Measurements from ENCODE around the gene TAF10.
A peak's percentile ranks its signal among the peaks of the same experiment; 100 is the strongest.

Gene TAF10

DNA sequence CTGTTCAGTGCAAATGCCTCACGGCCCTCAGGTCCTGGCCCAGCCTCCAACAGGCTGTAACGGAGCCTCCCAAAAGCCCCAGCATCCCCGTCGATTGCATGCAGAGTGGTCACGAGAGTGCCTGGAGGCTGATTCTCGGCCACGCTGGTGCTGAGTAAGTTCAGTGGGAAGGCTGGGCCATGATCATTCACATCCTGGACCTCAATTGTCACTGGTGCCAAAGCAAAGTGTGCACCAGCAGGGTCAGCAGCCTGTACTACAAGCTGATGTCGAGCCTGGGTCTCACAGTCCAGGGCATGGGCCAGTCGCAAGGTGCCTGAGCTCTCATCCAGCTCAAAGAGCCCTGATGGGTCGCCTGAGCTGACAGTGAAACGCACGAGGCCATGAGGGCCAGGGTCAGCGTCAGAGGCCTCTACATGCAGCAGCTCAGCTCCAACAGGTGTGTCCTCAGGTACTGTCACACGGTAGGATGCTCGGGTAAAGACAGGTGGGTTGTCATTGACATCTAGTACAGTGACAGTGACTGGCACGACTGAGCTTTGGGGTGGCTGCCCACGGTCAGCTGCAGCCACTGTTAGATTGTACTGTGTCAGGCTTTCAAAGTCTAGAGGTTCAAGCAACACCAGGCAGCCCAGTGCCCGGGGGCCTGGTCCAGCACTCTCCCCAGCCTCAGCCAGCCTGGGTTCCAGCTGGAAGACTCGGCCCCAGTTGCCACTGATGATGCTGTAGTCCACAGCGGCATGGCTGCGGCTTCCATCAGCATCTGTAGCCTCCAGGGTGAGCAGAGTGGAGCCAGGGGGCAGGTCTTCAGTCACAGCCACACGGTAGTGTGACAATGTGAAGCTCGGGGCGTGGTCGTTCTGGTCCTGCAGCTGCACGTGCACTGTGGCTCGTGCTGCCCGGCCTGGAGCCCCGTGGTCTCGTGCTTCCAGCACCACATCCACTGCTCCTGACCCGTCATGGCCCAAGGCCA, 11.7 kb upstream of the TAF10 start:
- no peak for DNase-seq (ENCODE audit: low spot score)

DNA sequence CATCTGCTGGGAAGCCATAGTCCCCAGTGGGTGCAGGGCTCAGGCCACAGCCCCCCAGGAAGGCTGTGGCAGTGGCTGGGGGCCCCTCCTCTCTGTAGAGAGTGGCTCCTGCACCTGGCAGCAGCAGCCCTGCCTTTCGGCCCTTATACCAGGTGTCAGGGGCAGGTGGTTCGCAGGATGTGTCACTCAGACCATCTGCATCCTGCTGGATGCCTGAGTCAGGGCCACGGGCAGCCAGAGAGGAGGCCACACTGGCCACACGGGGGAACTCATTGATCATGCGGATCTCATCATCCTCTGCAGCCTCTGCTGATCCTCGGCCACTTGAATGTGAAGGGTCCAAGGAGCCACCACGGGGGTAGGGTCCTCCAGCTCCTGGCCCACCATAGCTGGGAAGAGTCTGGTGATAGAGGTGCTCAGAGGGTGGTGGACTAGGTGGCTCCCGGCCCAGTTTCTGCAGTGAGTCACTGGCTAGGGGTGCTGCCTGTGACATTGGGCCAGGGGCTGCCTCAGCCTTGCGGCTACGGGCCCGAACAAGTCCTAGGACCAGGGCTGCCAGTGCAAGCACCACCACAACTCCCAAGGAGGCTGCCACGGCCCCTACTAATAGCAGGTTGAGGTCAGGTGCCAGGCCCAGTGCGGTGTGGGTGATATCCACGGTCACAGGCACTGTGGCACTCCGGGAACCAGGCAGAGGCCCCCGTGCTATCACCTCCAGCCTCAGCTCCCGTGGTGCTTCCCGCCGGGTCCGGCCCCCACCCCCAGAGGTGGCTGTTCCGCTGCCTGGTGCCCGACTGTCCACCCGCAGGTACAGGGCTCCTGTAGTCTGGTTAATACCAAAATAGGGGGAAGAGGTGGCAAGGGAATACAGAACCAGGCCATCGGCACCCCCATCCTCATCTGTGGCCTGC, 10.5 kb upstream of the TAF10 start:
- no peak for DNase-seq (ENCODE audit: low spot score)

- no peak for DNase-seq (ENCODE audit: low spot score)
Measured at GRCh38 chr11:6621711-6622211, 9.7 kb upstream of the TAF10 start.

DNA sequence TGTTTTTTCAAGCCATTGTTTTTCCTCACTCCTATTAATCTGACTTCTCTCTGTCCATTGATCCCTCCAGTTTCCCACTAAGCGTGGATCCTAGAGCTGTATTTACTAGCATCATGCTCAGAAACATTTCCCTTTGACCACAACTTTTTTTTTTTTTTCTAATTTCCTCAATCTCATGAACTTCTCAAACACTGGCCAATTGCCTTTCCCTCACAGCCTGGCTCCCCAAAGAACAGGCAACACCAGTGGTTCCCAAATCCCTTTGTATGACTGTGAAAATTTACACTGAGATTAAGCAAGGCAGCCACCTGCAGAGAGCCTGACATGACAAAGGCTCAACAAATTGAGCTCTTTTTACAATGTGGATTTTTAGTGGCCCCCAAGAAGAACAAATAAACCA, 8.6 kb upstream of the TAF10 start:
- DNase-seq (ENCODE audit: low spot score), result no peak

GRCh38 chr11:6619004-6619745, 7.2 kb upstream of the TAF10 start, which contains the start of gene TPP1:
TSS of gene TPP1 (minus strand) at chr11:6619422. CDS start at chr11:6619400, 22 bp downstream.
- peak; percentile 99 for DNase-seq (ENCODE audit: low spot score)

DNA sequence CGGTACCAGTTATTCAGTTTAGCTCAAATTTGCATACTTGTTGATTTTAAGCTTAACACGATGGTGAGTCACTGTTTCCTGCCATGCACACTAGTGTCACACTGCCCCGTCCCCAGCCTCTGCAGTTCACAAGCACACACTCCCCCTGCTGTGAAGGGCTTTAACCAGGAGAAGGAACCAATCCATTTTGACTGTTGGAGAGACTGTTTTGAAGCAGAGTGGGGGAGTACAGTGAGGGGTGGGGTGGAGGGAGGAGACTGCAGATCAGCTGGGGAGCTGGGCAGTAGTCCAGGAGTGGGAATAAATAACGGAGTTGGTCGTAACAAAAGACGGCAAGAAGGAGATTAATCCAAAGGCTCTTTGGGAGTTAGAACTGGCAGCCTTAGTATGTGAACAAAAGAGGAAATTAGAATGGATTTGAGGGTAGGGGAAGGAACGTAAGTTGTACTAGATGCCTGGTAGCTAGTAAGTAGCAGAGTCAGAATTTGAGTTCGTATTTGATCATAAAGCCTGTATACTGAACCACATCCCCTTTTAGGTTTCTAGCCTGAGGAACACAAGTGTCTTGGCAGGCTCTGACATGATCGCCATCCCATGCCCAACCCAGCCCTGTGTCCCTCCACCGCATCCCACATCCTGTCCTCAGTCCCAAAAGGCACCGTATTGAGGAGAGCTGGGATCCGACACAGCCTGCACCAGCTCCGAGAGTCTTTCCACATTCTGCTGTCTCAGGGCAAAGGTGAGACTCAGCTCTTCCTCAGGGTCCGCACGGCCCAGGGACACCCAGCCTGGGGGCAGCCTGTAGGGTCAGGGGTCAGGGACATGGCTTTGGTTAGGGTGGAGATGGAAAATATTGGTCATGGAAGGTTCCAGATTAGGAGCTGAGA, 6.3 kb upstream of the TAF10 start:
- peak; percentile 76 for DNase-seq (ENCODE audit: low spot score)

DNA sequence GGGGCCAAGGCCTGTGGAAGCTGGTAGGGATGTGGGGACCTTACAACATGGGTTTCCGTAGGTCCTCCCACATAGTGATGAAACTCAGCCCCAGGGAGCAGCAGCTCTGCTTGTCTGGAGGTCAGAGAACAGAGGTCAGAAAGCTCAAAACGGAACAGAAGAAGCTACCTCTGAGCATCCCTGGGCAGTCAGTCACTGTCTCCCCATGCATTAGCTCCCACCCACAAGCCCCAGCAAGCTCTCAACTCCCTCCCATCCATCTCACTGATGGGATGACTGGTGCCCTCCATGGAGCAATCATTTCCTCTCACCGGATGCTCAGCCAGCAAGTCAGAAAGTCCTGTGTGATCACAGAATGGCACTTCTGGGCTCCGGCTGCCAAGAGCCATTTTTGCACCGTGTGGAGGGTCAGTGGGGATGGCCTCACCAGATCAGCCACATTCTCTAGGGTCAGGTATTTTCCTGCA, 5.3 kb upstream of the TAF10 start:
- DNase-seq (ENCODE audit: low spot score), result no peak

GRCh38 chr11:6616596-6617250, 4.7 kb upstream of the TAF10 start:
- no peak for DNase-seq (ENCODE audit: low spot score)

- no peak for DNase-seq (ENCODE audit: low spot score)
Measured at GRCh38 chr11:6615882-6616585, 4.0 kb upstream of the TAF10 start.

- no peak for DNase-seq (ENCODE audit: low spot score)
Measured at GRCh38 chr11:6615046-6615445, 3.0 kb upstream of the TAF10 start.

DNA sequence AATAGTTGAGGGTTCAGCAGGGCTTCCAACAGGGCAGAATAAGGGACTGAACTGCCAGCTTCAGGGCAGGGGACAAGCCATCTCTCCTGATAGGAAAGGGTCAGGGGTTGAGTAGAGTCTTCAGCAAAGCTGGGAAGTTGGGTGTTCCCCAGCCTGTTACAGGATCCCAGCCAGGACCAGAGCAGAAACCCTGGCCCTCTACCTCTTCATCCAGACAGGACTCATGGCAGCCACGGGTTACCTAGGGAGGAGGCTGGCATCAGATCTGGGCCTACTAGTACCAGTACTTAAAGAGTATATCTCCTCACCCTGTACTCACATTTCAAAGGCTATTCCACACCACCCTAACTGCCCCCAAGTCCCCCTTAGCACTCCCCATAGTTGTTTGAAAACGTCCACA, 2.4 kb upstream of the TAF10 start:
- no peak for DNase-seq (ENCODE audit: low spot score)

- no peak for DNase-seq (ENCODE audit: low spot score)
Measured at GRCh38 chr11:6613496-6613895, 1.5 kb upstream of the TAF10 start.

DNA sequence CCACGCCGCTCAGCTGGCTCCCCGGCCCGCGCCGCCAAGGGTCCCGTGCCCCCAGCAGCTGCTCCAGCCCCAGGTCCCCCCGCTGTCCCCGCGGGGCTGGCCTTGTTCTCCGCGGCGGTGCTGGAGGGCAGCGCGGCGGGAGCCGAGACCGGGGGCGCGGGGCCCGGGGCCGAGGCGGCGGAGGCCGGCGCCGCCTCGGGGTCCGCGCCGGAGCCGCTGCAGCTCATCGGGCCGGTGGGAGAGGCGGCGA, 128 bp downstream of the TAF10 start:
- DNase-seq (ENCODE audit: low spot score), result no peak

DNA sequence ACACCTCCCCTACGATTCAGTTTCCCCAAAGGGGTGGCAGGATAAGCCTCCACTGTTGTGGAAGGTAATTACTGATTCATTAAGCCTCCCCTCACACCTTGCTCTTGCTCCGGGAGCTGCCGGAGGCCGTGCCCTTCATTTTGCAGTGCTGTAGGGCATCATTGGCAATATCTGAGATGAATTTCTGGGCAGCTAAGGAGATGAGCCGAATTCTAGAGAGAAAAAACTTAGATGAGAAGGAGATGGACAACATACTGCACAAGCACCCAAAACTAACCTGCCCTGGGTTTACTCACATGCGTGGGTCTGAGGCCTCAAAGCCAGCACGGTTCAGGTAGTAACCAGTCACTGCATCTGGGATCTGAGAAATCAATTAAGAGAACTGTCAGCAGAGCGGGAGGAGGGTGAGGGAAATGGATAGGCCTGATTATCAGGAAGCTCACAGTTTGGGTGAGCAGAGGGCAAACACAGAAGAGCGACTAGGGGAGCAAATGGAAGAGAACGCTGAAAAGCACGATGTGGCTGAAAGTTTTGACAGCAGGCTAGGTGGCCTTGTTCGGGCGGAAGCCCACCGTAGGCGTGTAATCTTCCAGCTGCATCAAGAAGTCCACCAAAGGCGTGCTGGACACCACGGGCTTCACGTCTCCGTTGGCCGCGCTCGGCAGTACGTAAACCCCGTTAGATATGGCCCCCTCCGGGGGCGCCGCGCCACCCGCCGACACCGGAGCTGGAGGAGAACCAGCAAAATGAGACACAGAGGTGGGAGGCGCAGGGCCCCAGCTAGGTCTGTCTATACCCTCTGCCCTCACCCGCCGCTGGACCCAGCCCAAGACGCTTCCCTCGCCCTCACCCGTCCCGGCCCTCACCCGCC, 689 bp downstream of the TAF10 start:
- no peak for DNase-seq (ENCODE audit: low spot score)

- DNase-seq (ENCODE audit: low spot score), result no peak
Measured at GRCh38 chr11:6610591-6610990, 1.4 kb downstream of the TAF10 start.

DNA sequence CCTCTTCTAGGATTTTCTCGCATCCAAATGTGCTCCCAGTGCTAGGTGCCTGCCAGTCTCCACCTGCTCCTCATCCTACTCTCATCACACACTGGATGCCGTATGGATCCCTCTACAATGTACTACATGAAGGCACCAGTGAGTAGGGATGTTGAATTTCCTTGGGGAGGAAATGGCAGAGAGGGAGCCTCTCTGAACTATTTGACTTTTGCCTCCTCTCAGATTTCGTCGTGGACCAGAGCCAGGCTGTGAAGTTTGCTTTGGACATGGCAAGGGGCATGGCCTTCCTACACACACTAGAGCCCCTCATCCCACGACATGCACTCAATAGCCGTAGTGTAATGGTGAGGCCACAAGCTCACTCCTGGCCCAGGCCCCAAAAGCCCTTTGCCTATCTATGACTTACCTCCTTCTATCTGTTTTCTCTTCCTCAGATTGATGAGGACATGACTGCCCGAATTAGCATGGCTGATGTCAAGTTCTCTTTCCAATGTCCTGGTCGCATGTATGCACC, 2.5 kb downstream of the TAF10 start:
- DNase-seq (ENCODE audit: low spot score), result no peak

GRCh38 chr11:6608726-6609501, 3.1 kb downstream of the TAF10 start:
- DNase-seq (ENCODE audit: low spot score), result no peak

GRCh38 chr11:6608011-6608410, 4.0 kb downstream of the TAF10 start:
- no peak for DNase-seq (ENCODE audit: low spot score)
